HEK293 (cell line): ENCODE data around the gene SLC29A3.

Source experiments
- CTCF ChIA-PET: fragments of 350-600 bp; formaldehyde crosslinking; extraction: SDS; loops from one replicate; lab custom pipeline; 2021; ENCODE audit warnings: antibody characterized with exemption; lab: Yijun Ruan, JAX
- POLR2A ChIA-PET: fragments of 300-600 bp; formaldehyde crosslinking; extraction: SDS; loops from one replicate; lab custom pipeline; 2020; ENCODE audit warnings: antibody characterized with exemption, inconsistent platforms; lab: Yijun Ruan, JAX
- H3K27ac ChIP-seq: fragments of 200-500 bp; sonication (Bioruptor generic); 2 replicates; pipeline ENCODE4 v1.5.1; 2014; ENCODE audit warnings: low read depth, low read length, control low read depth, inconsistent platforms; ENCODE audit errors: extremely low read depth
- H3K36me3 ChIP-seq, 2 experiments: fragments of 200-500 bp in 1 of 2; sonication (Bioruptor generic) in 1 of 2; 1 replicate in 1 of 2; 2 replicates in 1 of 2; pipeline ENCODE4 v1.5.1; 2014 to 2017; ENCODE audit warnings: inconsistent platforms in 2 of 2, low read length in 2 of 2; ENCODE audit not compliant: control insufficient read depth in 2 of 2, insufficient read depth in 1 of 2
- H3K4me1 ChIP-seq: fragments of 200-500 bp; sonication (Bioruptor generic); 2 replicates; pipeline ENCODE4 v1.5.1; 2014; ENCODE audit warnings: mild to moderate bottlenecking, low read length, inconsistent platforms; ENCODE audit not compliant: control insufficient read depth, insufficient read depth
- H3K4me3 ChIP-seq: 2 replicates; pipeline ENCODE4 v1.5.1; 2011; ENCODE audit warnings: low read depth, mild to moderate bottlenecking, control low read depth, low read length, moderate library complexity
- H3K9me3 ChIP-seq: fragments of 200-500 bp; sonication (Bioruptor generic); 2 replicates; pipeline ENCODE4 v1.5.1; 2014; ENCODE audit warnings: low read depth, low read length, inconsistent platforms; ENCODE audit not compliant: control insufficient read depth, insufficient read depth
- GLI2 ChIP-seq: fragments of 450-650 bp; formaldehyde crosslinking; IDR thresholded peaks from 2 replicates; pipeline ENCODE4; 2017; ENCODE audit warnings: missing biosample characterization, missing genetic modification characterization, low read depth, borderline replicate concordance
- INSM2 ChIP-seq: fragments of 450-650 bp; formaldehyde crosslinking; IDR thresholded peaks from 2 replicates; pipeline ENCODE4 v1.5.1; 2016; ENCODE audit warnings: missing biosample characterization, missing genetic modification characterization
- KLF10 ChIP-seq: fragments of 450-650 bp; IDR thresholded peaks from 2 replicates; pipeline ENCODE4 v1.5.1; 2018; ENCODE audit warnings: missing biosample characterization, mild to moderate bottlenecking, missing genetic modification characterization
- RBAK ChIP-seq: fragments of 450-650 bp; formaldehyde crosslinking; IDR thresholded peaks from 2 replicates; pipeline ENCODE4 v1.5.1; 2016; ENCODE audit warnings: missing biosample characterization, missing genetic modification characterization
- SCRT2 ChIP-seq: fragments of 450-650 bp; formaldehyde crosslinking; IDR thresholded peaks from 2 replicates; pipeline ENCODE4 v1.5.1; 2016; ENCODE audit warnings: missing biosample characterization, missing genetic modification characterization
- SP2 ChIP-seq: fragments of 450-650 bp; formaldehyde crosslinking; IDR thresholded peaks from 2 replicates; pipeline ENCODE4 v1.5.1; 2016; ENCODE audit warnings: missing biosample characterization, missing genetic modification characterization
- SP7 ChIP-seq: fragments of 450-650 bp; formaldehyde crosslinking; IDR thresholded peaks from 2 replicates; pipeline ENCODE4 v1.5.1; 2016; ENCODE audit warnings: missing biosample characterization, missing genetic modification characterization
- YY1 ChIP-seq: fragments of 450-650 bp; formaldehyde crosslinking; IDR thresholded peaks from 2 replicates; pipeline ENCODE4 v1.5.1; 2018; ENCODE audit warnings: missing biosample characterization, missing genetic modification characterization
- ZFP41 ChIP-seq: fragments of 450-650 bp; formaldehyde crosslinking; IDR thresholded peaks from 2 replicates; pipeline ENCODE4 v1.5.1; 2016; ENCODE audit warnings: missing biosample characterization, missing genetic modification characterization, borderline replicate concordance
- ZFP69B ChIP-seq: fragments of 450-650 bp; formaldehyde crosslinking; IDR thresholded peaks from 2 replicates; pipeline ENCODE4 v1.5.1; 2016; ENCODE audit warnings: missing biosample characterization, missing genetic modification characterization
- ZNF140 ChIP-seq: fragments of 450-650 bp; formaldehyde crosslinking; IDR thresholded peaks from 2 replicates; pipeline ENCODE4 v1.5.1; 2016; ENCODE audit warnings: missing biosample characterization, missing genetic modification characterization
- ZNF146 ChIP-seq: fragments of 450-650 bp; formaldehyde crosslinking; IDR thresholded peaks from 2 replicates; pipeline ENCODE4 v1.5.1; 2016; ENCODE audit warnings: missing biosample characterization, missing genetic modification characterization
- ZNF19 ChIP-seq: fragments of 450-650 bp; formaldehyde crosslinking; IDR thresholded peaks from 2 replicates; pipeline ENCODE4; 2016; ENCODE audit warnings: missing biosample characterization, missing genetic modification characterization, low read depth
- ZNF302 ChIP-seq: fragments of 450-650 bp; formaldehyde crosslinking; IDR thresholded peaks from 2 replicates; pipeline ENCODE4 v1.5.1; 2016; ENCODE audit warnings: missing biosample characterization, missing genetic modification characterization, low read depth
- ZNF335 ChIP-seq: fragments of 450-650 bp; formaldehyde crosslinking; conservative IDR thresholded peaks from 2 replicates; pipeline ENCODE4 v1.5.1; 2016; ENCODE audit warnings: missing biosample characterization, missing genetic modification characterization
- ZNF433 ChIP-seq: fragments of 450-650 bp; formaldehyde crosslinking; IDR thresholded peaks from 2 replicates; pipeline ENCODE4 v1.5.1; 2016; ENCODE audit warnings: missing biosample characterization, missing genetic modification characterization, low read depth
- ZNF48 ChIP-seq: fragments of 450-650 bp; formaldehyde crosslinking; IDR thresholded peaks from 2 replicates; pipeline ENCODE4 v1.5.1; 2016; ENCODE audit warnings: missing biosample characterization, missing genetic modification characterization
- ZNF544 ChIP-seq: fragments of 450-650 bp; formaldehyde crosslinking; IDR thresholded peaks from 2 replicates; pipeline ENCODE4 v1.5.0; 2017; ENCODE audit warnings: missing biosample characterization, missing genetic modification characterization
- ZNF548 ChIP-seq: fragments of 450-650 bp; formaldehyde crosslinking; IDR thresholded peaks from 2 replicates; pipeline ENCODE4 v1.5.1; 2016; ENCODE audit warnings: missing biosample characterization, missing genetic modification characterization
- ZNF571 ChIP-seq: fragments of 450-650 bp; formaldehyde crosslinking; IDR thresholded peaks from 2 replicates; pipeline ENCODE4 v1.5.0; 2017; ENCODE audit warnings: missing biosample characterization, missing genetic modification characterization
- ZNF626 ChIP-seq: fragments of 450-650 bp; sonication (Bioruptor Pico); formaldehyde crosslinking; IDR thresholded peaks from 2 replicates; pipeline ENCODE4 v1.5.1; 2018; ENCODE audit warnings: missing biosample characterization, missing genetic modification characterization, inconsistent platforms
- ZNF670 ChIP-seq: fragments of 450-650 bp; formaldehyde crosslinking; IDR thresholded peaks from 2 replicates; pipeline ENCODE4 v1.5.1; 2016; ENCODE audit warnings: missing biosample characterization, missing genetic modification characterization, low read depth
- TF ChIP-seq, protein P1 (sequence below): fragments of 450-650 bp; formaldehyde crosslinking; IDR thresholded peaks from 2 replicates; pipeline ENCODE4 v1.5.1; 2016; ENCODE audit warnings: missing biosample characterization, missing genetic modification characterization
- TF ChIP-seq, protein P2 (sequence below): fragments of 450-650 bp; formaldehyde crosslinking; IDR thresholded peaks from 2 replicates; pipeline ENCODE4 v1.5.1; 2017; ENCODE audit warnings: missing biosample characterization, mild to moderate bottlenecking, missing genetic modification characterization, moderate library complexity
- TF ChIP-seq, protein P3 (sequence below): fragments of 450-650 bp; formaldehyde crosslinking; IDR thresholded peaks from 2 replicates; pipeline ENCODE4 v1.5.1; 2016; ENCODE audit warnings: missing biosample characterization, missing genetic modification characterization

Gene SLC29A3

DNA sequence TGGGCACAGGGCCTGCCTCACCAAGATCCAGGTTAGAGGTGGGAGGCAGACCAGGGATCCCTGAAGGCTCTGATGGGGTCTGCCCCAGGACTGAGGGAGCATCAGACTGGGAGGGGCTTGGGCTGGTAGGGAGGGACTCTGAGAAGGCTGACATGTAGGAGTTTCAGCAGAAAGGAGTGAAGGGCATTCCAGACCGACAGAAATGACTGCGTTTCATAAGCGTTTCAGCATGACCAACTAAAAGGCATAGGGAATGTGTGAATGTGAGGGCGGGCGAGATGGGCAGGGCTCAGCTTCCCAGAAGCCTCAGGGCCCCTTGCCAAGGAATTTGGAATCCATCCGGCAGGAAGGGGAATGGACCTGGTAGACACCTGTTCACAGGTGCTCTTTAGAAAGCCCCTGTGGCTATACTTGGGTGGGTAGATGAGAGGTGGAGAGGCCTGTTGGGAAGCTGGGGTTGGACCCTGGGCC is 24.9 kb upstream of the SLC29A3 start:
- no peak for TF ChIP-seq ZNF626 (tag by site-specific recombination)
- TF ChIP-seq, protein P1, sequence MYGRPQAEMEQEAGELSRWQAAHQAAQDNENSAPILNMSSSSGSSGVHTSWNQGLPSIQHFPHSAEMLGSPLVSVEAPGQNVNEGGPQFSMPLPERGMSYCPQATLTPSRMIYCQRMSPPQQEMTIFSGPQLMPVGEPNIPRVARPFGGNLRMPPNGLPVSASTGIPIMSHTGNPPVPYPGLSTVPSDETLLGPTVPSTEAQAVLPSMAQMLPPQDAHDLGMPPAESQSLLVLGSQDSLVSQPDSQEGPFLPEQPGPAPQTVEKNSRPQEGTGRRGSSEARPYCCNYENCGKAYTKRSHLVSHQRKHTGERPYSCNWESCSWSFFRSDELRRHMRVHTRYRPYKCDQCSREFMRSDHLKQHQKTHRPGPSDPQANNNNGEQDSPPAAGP (tag by site-specific recombination): peak; percentile 34; the same call in 1 of the 2 replicates
- no peak overlapping the region for H3K27ac ChIP-seq
- CTCF ChIA-PET: no interaction called here
- POLR2A ChIA-PET: no interaction called here
- no peak overlapping the region for H3K4me3 ChIP-seq
- H3K4me1 ChIP-seq: no peaks in the 10 kb centered on the region
- peaks cover 0 to 100% of the 10 kb centered on the region in 2 experiments; a peak in 1 of 3 replicates for H3K36me3 ChIP-seq
- no peaks in the 10 kb centered on the region for H3K9me3 ChIP-seq

DNA sequence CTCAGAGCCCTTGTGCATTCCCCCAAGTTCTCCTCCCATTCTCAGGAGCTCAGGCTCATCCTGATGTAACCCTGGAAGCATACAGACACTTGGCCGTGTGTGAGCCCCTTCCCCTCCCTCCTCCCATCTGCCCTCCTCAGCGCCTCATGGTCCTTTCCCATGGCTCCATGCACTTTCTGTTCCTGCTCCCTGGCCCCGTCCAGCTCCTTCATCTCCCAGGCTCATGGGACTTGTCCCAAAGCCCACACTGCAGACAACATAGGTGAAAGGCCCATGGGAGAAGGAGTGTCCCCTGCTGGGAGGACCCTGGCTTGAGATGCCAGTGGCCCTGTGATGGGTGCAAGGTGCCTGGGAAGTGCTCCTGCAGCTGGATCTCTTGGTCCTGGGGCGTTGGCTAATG is 24.2 kb upstream of the SLC29A3 start:
- Histone ChIP-seq H3K4me3 (no peak overlapping the region), H3K36me3 (peaks cover 0 to 100% of the 10 kb centered on the region in 2 experiments; a peak in 1 of 3 replicates), H3K9me3 (no peaks in the 10 kb centered on the region), H3K4me1 (no peaks in the 10 kb centered on the region), H3K27ac (no peak overlapping the region)
- CTCF ChIA-PET: interaction anchor here (0.6 kb wide), 1 partner anchor 390 kb away, joined by 3 read pairs; no protein-coding TSS in a partner anchor
- POLR2A ChIA-PET: no interaction called here
- TF ChIP-seq ZNF670 (tag by site-specific recombination) (no peak), ZNF19 (no peak), KLF10 (tag by site-specific recombination) (no peak), SP7 (tag by site-specific recombination) (no peak), ZNF140 (tag by site-specific recombination) (no peak), YY1 (no peak), ZFP41 (tag by site-specific recombination) (no peak), ZNF571 (tag by site-specific recombination) (no peak), ZNF146 (tag by site-specific recombination) (no peak), ZNF433 (tag by site-specific recombination) (no peak), ZNF548 (no peak), ZNF302 (tag by site-specific recombination) (no peak)
- TF ChIP-seq, protein P2, sequence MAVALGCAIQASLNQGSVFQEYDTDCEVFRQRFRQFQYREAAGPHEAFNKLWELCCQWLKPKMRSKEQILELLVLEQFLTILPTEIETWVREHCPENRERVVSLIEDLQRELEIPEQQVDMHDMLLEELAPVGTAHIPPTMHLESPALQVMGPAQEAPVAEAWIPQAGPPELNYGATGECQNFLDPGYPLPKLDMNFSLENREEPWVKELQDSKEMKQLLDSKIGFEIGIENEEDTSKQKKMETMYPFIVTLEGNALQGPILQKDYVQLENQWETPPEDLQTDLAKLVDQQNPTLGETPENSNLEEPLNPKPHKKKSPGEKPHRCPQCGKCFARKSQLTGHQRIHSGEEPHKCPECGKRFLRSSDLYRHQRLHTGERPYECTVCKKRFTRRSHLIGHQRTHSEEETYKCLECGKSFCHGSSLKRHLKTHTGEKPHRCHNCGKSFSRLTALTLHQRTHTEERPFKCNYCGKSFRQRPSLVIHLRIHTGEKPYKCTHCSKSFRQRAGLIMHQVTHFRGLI (tag by site-specific recombination): no peak

GRCh38 chr10:71295641-71296040 is 23.4 kb upstream of the SLC29A3 start:
- no peak overlapping the region for H3K27ac ChIP-seq
- TF ChIP-seq ZFP69B (tag by site-specific recombination): no peak
- TF ChIP-seq SP2: 0 out of 2 replicates have a peak, but pooled peaks have one; percentile 5
- H3K36me3 ChIP-seq: peaks cover 0 to 100% of the 10 kb centered on the region in 2 experiments; a peak in 1 of 3 replicates
- H3K4me1 ChIP-seq: no peaks in the 10 kb centered on the region
- no peaks in the 10 kb centered on the region for H3K9me3 ChIP-seq
- ChIA-PET CTCF (no interaction called here), POLR2A (no interaction called here)
- no peak overlapping the region for H3K4me3 ChIP-seq

- no peak overlapping the region for H3K27ac ChIP-seq
- H3K4me1 ChIP-seq: no peaks in the 10 kb centered on the region
- H3K9me3 ChIP-seq: no peaks in the 10 kb centered on the region
- ChIA-PET CTCF (interaction anchor here (0.7 kb wide), 2 partner anchors 88 to 392 kb away, joined by 3 to 4 read pairs; no protein-coding TSS in a partner anchor), POLR2A (no interaction called here)
- H3K36me3 ChIP-seq: peaks cover 0 to 100% of the 10 kb centered on the region in 2 experiments; a peak in 1 of 3 replicates
- H3K4me3 ChIP-seq: no peak overlapping the region
- TF ChIP-seq ZNF146 (tag by site-specific recombination): no peak
- TF ChIP-seq, protein P3, sequence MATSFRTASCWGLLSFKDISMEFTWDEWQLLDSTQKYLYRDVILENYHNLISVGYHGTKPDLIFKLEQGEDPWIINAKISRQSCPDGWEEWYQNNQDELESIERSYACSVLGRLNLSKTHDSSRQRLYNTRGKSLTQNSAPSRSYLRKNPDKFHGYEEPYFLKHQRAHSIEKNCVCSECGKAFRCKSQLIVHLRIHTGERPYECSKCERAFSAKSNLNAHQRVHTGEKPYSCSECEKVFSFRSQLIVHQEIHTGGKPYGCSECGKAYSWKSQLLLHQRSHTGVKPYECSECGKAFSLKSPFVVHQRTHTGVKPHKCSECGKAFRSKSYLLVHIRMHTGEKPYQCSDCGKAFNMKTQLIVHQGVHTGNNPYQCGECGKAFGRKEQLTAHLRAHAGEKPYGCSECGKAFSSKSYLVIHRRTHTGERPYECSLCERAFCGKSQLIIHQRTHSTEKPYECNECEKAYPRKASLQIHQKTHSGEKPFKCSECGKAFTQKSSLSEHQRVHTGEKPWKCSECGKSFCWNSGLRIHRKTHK (tag by site-specific recombination): no peak
- TF ChIP-seq ZNF544 (tag by site-specific recombination): no peak
- no peak for TF ChIP-seq ZNF48
- no peak for TF ChIP-seq GLI2 (tag by site-specific recombination)
- no peak for TF ChIP-seq RBAK
- no peak for TF ChIP-seq SCRT2 (tag by site-specific recombination)
- TF ChIP-seq INSM2 (tag by site-specific recombination): no peak
- TF ChIP-seq ZNF335: no peak
Observed at GRCh38 chr10:71296086-71296485, 23.0 kb upstream of the SLC29A3 start.
